HS-5 (cell line): ENCODE results near the gene SCN3A.

ENCODE experiments used
- DNase-seq: peaks from one replicate; pipeline ENCODE4 v3.0.0-alpha.2; 2012; ENCODE audit warnings: low read depth

SCN3A gene

DNA sequence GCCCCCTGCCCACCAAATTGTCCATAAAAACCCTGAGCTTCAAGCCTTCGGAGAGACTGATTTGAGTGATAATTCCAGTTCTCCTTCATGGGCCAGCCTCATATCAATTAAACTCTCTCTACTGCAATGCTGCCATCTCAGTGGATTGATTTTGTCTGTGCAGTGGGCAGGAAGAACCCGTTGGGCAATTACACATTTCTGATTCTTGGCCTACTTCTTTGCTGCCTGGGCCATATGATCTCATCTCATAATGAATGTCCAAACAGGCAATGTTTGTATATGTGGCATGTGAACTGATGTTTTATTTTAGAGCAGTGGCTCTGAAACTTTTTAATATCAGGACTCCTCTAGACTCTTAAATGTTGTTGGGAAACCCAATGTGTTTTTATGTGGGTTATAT lies 147.3 kb downstream of the SCN3A start:
- DNase-seq = no peak

DNA sequence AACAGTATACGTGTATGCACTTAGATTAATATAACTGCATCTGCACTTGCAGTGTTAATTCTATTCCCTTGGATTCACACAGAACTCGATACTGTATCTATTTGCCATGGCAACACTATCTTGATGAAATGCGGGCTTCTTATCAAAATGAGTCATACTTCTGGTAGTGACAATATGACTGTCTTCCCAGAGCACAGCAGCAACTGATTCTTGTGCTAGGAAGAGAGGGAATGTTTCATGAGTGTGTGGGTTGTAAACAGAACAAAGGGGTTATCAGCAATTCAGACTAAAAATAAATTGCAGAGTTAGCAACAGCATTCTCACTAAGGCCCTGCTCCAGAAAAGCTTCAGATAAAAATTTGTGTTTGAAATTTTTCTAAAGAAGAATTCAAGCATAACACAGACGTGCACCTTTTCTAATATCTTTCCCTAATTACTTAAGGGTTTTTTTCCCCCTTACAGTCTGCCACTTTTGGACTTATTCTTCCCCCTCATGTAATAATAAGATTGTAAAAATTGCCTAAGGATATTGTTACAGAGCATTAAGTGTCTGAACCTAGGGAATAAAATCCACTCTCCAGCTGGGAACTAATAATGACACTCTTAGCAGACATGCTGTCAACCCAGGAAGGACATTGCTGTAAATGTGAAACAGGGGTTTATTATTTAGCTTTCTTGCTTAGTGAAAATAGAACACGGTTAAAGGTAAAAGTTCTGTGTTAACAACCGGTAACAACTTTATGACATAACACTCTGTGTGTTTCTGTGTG lies 148.6 kb downstream of the SCN3A start:
- no peak for DNase-seq

- no peak for DNase-seq
These were observed 149.2 kb downstream of the SCN3A start for GRCh38 chr2:165054652-165055051.

- DNase-seq = no peak
These were observed 159.1 kb downstream of the SCN3A start for GRCh38 chr2:165044505-165045303.
